Activated naive CD4-positive, alpha-beta T cell treated with anti-CD3 and anti-CD28 coated beads for 36 hours (primary cell): ENCODE results near the gene GMEB2. TPM values are rescaled to one million over a fixed set of nuclear protein-coding genes. Genes with fewer than 3 reads are reported as not detected.
"Not testable (repeated sequence)": the region's sequence is repeated elsewhere in the genome, so short reads cannot be mapped to it uniquely, and the experiment has no call there.

ENCODE experiments used
- CTCF ChIA-PET: fragments of 350-600 bp; sonication (Branson Sonifier 250); formaldehyde crosslinking; loops from one replicate; lab custom pipeline; 2021; ENCODE audit warnings: antibody characterized with exemption; lab: Charles Lee
- DNase-seq: peaks from one replicate; pipeline ENCODE4 v3.0.0-alpha.2; 2020
- H3K27ac Mint-ChIP-seq: one replicate; pipeline ENCODE4 v1.8.0; 2021; ENCODE audit warnings: mild to moderate bottlenecking, mixed read lengths
- H3K27me3 Mint-ChIP-seq: one replicate; pipeline ENCODE4 v1.8.0; 2021; ENCODE audit warnings: low read depth, mixed read lengths
- H3K36me3 Mint-ChIP-seq: one replicate; pipeline ENCODE4 v1.8.0; 2021; ENCODE audit warnings: low read depth, mixed read lengths
- H3K4me1 Mint-ChIP-seq: one replicate; pipeline ENCODE4 v1.8.0; 2021; ENCODE audit warnings: low read depth, mixed read lengths
- H3K4me3 Mint-ChIP-seq: one replicate; pipeline ENCODE4 v1.8.0; 2021; ENCODE audit warnings: mild to moderate bottlenecking, moderate library complexity, mixed read lengths
- H3K9me3 Mint-ChIP-seq: one replicate; pipeline ENCODE4 v1.8.0; 2021; ENCODE audit warnings: mixed read lengths
- intact Hi-C: fragments of 100-400 bp; cut with micrococcal nuclease; formaldehyde crosslinking; loops from one replicate; pipeline ENCODE4 v1.15.1; 2023
- total RNA-seq, 2 experiments: library from RNA; stranded (reverse); gene quantifications; one replicate each; pipeline ENCODE4 v1.2.3, GENCODE V29; 2021

Gene GMEB2
- total RNA-seq, 2 experiments from 2014 or later = 16.7 to 18.0 TPM

- H3K27me3 Mint-ChIP-seq = no peaks in the 10 kb centered on the region
- H3K36me3 Mint-ChIP-seq = peaks cover 4% of the 10 kb centered on the region
- no peaks in the 10 kb centered on the region for H3K9me3 Mint-ChIP-seq
- CTCF ChIA-PET = interaction anchor here (1.1 kb wide), 1 partner anchor 13 kb away, joined by 3 read pairs; the partner anchor contains the start of gene HELZ2
- H3K4me1 Mint-ChIP-seq = no peaks in the 10 kb centered on the region
- no peak for DNase-seq
- no peak overlapping the region for H3K27ac Mint-ChIP-seq
- intact Hi-C loops = no loop called here
- H3K4me3 Mint-ChIP-seq = no peak overlapping the region
Measured at GRCh38 chr20:63560856-63561609, 65.9 kb downstream of the GMEB2 start.

- intact Hi-C loops = no loop called here
- no peaks in the 10 kb centered on the region for H3K27me3 Mint-ChIP-seq
- CTCF ChIA-PET = no interaction called here
- H3K27ac Mint-ChIP-seq = no peak overlapping the region
- DNase-seq = no peak
- H3K36me3 Mint-ChIP-seq = peaks cover 4% of the 10 kb centered on the region
- H3K9me3 Mint-ChIP-seq = no peaks in the 10 kb centered on the region
- H3K4me1 Mint-ChIP-seq = no peaks in the 10 kb centered on the region
- H3K4me3 Mint-ChIP-seq = no peak overlapping the region
Measured at GRCh38 chr20:63560333-63560805, 66.5 kb downstream of the GMEB2 start.

DNA sequence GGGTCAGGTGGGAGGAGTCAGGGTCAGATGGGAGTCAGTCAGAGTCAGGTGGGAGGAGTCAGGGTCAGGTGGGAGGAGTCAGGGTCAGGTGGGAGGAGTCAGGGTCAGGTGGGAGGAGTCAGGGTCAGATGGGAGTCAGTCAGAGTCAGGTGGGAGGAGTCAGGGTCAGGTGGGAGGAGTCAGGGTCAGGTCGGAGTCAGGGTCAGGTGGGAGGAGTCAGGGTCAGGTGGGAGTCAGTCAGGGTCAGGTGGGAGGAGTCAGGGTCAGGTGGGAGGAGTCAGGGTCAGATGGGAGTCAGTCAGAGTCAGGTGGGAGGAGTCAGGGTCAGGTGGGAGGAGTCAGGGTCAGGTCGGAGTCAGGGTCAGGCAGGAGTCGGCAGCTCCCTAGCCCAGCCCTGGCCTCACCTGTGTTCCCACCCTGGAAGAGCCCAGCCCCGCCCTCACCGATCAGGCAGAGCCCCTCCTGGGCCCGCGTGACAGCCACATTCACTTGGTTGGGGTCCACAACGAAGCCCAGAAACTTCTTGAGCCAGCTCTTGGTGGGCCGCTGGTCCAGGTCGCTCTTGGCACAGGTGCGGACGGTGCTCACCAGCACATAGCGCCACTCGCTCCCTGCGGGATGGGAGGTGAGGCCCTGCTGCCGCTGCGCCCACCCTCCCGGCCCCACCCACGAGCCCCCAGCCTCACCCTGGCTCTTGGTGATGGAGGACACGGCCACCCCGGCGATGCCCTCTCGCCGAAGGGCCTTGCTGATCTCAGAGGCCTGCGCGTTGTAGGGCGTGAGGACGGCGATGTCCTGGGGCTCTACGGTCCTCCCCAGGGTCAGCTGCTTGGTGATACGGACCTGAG is 67.2 kb downstream of the GMEB2 start:
- CTCF ChIA-PET, H3K4me3 Mint-ChIP-seq, H3K36me3 Mint-ChIP-seq, H3K4me1 Mint-ChIP-seq, H3K27ac Mint-ChIP-seq, intact Hi-C loops, H3K9me3 Mint-ChIP-seq, H3K27me3 Mint-ChIP-seq: not testable (repeated sequence)
- DNase-seq = peak; percentile 61

GRCh38 chr20:63558804-63559484 is 68.0 kb downstream of the GMEB2 start:
- no peak overlapping the region for H3K27ac Mint-ChIP-seq
- intact Hi-C loops = no loop called here
- H3K4me3 Mint-ChIP-seq = no peak overlapping the region
- H3K27me3 Mint-ChIP-seq = no peaks in the 10 kb centered on the region
- CTCF ChIA-PET = no interaction called here
- no peaks in the 10 kb centered on the region for H3K9me3 Mint-ChIP-seq
- H3K36me3 Mint-ChIP-seq = peaks cover 4% of the 10 kb centered on the region
- no peak for DNase-seq
- no peaks in the 10 kb centered on the region for H3K4me1 Mint-ChIP-seq

- intact Hi-C loops = no loop called here
- Mint-ChIP-seq H3K4me1 (peaks cover 8% of the 10 kb centered on the region), H3K36me3 (peaks cover 4% of the 10 kb centered on the region), H3K27ac (no peak overlapping the region), H3K9me3 (no peaks in the 10 kb centered on the region), H3K27me3 (no peaks in the 10 kb centered on the region), H3K4me3 (no peak overlapping the region)
- CTCF ChIA-PET = interaction anchor here (1.1 kb wide), 1 partner anchor 20 kb away, joined by 4 read pairs; no protein-coding TSS in a partner anchor
- DNase-seq = no peak
Measured at GRCh38 chr20:63557481-63557891, 69.4 kb downstream of the GMEB2 start.

GRCh38 chr20:63556873-63557478 is 69.9 kb downstream of the GMEB2 start:
- H3K36me3 Mint-ChIP-seq = peaks cover 4% of the 10 kb centered on the region
- no peak for DNase-seq
- intact Hi-C loops = no loop called here
- H3K9me3 Mint-ChIP-seq = no peaks in the 10 kb centered on the region
- CTCF ChIA-PET = interaction anchor here (1.1 to 2.1 kb wide), 2 partner anchors 19 to 85 kb away, joined by 4 read pairs; no protein-coding TSS in a partner anchor
- H3K4me1 Mint-ChIP-seq = peaks cover 9% of the 10 kb centered on the region
- H3K27ac Mint-ChIP-seq = no peak overlapping the region
- no peak overlapping the region for H3K4me3 Mint-ChIP-seq
- H3K27me3 Mint-ChIP-seq = no peaks in the 10 kb centered on the region

DNA sequence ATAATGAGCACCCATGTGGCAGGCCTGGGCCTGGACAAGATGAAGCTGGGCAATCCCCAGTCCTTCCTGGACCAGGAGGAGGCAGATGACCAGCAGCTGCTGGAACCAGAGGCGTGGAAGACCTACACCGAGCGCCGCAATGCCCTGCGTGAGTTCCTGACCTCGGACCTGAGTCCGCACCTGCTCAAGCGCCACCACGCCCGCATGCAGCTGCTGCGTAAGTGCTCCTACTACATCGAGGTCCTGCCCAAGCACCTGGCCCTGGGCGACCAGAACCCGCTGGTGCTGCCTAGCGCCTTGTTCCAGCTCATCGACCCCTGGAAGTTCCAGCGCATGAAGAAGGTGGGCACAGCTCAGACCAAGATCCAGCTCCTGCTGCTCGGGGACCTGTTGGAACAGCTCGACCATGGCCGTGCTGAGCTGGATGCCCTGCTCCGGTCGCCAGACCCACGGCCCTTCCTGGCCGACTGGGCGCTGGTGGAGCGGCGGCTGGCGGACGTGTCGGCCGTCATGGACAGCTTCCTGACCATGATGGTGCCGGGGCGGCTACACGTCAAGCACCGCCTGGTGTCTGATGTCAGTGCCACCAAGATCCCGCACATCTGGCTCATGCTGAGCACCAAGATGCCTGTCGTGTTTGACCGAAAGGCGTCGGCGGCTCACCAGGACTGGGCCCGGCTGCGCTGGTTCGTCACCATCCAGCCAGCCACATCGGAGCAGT is 71.1 kb downstream of the GMEB2 start:
- H3K27me3 Mint-ChIP-seq = no peaks in the 10 kb centered on the region
- H3K27ac Mint-ChIP-seq = no peak overlapping the region
- intact Hi-C loops = no loop called here
- no peak for DNase-seq
- peaks cover 4% of the 10 kb centered on the region for H3K36me3 Mint-ChIP-seq
- peaks cover 9% of the 10 kb centered on the region for H3K4me1 Mint-ChIP-seq
- no peak overlapping the region for H3K4me3 Mint-ChIP-seq
- CTCF ChIA-PET = interaction anchor here (0.6 to 2.1 kb wide), 3 partner anchors 86 to 245 kb away, joined by 3 to 4 read pairs (median 4); no protein-coding TSS in a partner anchor
- H3K9me3 Mint-ChIP-seq = no peaks in the 10 kb centered on the region

DNA sequence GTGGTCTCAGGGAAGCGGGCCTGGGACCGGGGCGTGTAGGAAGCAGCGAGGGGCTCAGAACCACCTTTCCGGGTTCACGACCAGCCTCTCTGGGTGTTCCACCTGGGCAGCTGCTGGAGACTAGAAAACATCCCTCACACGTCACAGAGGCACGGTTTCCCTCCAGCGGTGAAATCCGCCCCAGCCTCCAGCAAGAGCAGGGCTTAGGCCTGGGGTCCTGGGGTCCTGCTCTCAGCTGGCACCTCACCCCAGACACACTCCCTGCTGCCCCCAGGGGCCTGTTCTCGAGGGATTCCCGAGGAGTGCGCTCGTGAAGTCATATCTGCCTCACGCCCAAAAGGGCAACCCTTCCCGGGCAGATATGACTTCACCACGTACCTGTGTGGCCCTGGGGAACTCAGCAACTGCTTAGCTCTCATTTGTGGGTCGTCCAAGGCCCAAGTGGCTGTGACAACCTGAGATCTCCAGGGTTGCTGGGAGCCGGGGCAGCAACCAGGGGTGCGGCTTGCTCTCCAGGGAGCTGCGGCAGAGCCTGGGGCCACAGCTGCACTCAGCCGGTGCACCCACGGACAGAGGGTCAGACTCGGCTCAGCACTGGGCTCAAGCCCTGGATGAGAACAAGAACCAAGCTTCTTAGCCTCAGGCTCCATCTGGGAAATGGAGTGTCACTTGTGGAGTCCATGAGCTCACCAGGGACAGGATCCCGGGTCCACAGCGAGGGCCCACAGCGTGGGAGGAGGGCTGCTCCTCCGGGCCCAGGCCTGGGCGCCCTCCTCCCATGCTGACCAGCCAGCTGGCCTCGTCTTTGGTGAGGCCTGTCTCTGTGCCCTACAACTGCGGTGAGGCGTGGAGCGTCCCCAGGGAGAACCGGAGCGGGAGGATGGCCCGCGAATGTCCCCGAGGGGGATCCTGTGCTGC is 72.3 kb downstream of the GMEB2 start:
- Mint-ChIP-seq H3K36me3 (peaks cover 1% of the 10 kb centered on the region), H3K4me3 (peak overlapping the region; percentile 27), H3K27me3 (no peaks in the 10 kb centered on the region), H3K27ac (no peak overlapping the region), H3K9me3 (no peaks in the 10 kb centered on the region), H3K4me1 (peaks cover 9% of the 10 kb centered on the region)
- intact Hi-C loops = no loop called here
- CTCF ChIA-PET = interaction anchor here (0.8 to 2.1 kb wide), 2 partner anchors 17 to 87 kb away, joined by 4 read pairs; partner anchors contain the start of gene PTK6
- no peak for DNase-seq

DNA sequence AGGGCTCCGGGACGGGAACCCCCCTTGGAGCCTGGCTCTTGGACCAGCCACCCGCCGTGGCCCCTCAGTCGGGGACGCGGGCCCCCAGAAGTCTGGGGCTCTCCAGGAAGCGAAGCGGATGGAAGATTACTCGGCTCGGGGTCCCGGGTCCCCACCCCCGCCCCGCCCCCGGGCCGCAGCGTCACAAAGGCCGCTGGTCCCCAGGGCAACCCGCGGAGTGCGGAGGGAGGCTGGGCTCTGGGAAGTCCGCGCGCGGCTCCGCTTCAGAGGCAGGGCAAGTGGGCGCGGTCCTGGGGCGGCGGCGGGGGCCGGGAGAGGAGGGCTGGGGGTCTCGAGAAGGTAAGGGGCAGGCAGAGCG is 73.0 kb downstream of the GMEB2 start, which contains the start of gene FNDC11:
Gene FNDC11, plus strand, starts transcription at position 227 of the 358 bp plus-strand sequence. CDS start 1,505 bp downstream, outside the sequence.
- no peaks in the 10 kb centered on the region for H3K27me3 Mint-ChIP-seq
- DNase-seq = peak; percentile 37
- H3K9me3 Mint-ChIP-seq = no peaks in the 10 kb centered on the region
- intact Hi-C loops = loop anchor here (1.0 to 2.0 kb wide), 3 partner anchors 17 to 34 kb away; partner anchors contain the start of genes PPDPF and PTK6
- peak within 1 kb of the TSS; percentile 47 for H3K4me3 Mint-ChIP-seq
- CTCF ChIA-PET = no interaction called here
- H3K27ac Mint-ChIP-seq = no peak within 1 kb of the TSS
- no peaks in the 10 kb centered on the region for H3K36me3 Mint-ChIP-seq
- H3K4me1 Mint-ChIP-seq = peaks cover 13% of the 10 kb centered on the region

DNA sequence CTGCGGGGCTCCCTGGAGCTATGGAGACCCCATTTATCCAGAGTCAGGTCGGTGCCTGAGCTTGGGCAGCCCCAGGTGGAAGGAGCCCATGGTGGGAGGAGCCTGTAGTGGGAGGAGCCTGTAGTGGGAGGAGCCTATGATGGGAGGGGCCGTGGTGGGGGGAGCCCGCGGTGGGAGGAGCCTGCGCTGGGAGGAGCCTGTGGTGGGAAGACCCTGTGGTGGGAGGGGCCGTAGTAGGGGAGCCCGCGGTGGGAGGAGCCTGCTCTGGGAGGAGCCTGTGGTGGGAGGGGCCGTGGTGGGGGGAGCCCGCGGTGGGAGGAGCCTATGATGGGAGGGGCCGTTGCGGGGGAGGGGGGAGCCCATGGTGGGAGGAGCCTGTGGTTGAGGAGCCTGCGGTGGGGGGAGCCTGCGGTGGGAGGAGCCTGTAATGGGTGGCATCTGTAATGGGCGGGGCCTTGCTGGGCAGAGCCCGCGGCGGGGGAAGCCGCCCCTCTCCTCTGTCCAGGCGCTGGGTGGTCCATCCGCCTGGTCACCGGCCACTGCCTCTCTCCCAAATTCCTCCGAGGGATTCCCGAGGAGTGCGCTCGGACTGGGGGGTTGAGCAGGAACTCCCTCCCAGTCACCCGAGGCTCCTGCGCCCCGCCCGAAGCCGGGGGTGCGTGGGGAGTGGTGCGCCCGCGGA is 73.5 kb downstream of the GMEB2 start:
- Mint-ChIP-seq H3K4me3 (peak overlapping the region; percentile 47), H3K36me3 (no peaks in the 10 kb centered on the region), H3K27ac (no peak overlapping the region), H3K27me3 (no peaks in the 10 kb centered on the region), H3K4me1 (peaks cover 13% of the 10 kb centered on the region), H3K9me3 (no peaks in the 10 kb centered on the region)
- CTCF ChIA-PET = interaction anchor here (1.2 kb wide), 2 partner anchors 16 to 154 kb away, joined by 4 read pairs; partner anchors contain the start of gene PTK6
- intact Hi-C loops = loop anchor here (1.0 to 2.0 kb wide), 3 partner anchors 16 to 33 kb away; partner anchors contain the start of genes PPDPF and PTK6
- DNase-seq = peak; percentile 93
